ENCODE measurements around the gene RNPEPL1.

DNA sequence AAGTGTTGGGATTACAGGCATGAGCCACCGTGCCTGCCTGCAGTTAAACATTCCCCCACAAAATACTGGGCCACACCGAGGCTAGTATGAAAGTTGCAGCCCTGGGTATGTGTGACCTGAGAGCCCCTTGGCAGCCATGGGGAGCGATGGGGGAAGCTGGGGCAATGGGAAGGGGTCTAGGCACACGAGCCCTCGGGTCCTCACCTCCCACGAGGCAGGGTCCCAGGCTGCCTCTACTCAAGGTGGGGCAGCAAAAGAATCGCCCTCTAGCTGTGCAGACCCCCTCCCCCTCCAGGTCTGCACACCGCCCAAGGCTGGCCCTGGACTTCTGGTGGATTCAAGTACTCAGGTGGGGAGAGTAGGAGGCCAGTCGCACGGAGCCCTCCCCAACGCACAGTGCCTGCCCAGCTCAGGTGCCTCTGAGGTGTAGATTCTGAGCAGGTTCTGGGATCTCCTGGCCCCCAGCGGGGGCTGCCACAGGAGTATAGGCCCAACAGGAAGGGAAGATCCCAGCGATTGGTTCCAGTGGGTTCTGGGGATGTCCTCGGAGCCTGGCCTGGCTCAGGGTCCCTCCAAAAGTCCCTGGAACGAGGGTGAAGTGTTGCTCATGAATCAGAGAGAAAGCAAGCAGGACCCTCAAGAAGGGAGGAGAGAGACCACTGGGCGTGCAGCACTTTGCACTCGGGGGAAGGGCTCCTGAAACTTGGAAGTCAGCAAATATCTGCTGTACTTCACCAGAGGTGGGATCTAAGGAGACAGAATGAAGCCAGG, 59.6 kb downstream of the RNPEPL1 start:
- TF ChIP-seq EZH2phosphoT487 (IDR thresholded peaks at IDR 0.05; ENCODE audit: insufficient read depth, low read depth) (no peak), EZH2 (IDR thresholded peaks at IDR 0.05; ENCODE audit: insufficient read depth, poor library complexity, severe bottlenecking) (no peak)

Measured in GM23248 (cell line).